Right lobe of liver (tissue), 6 donors: ENCODE measurements around the gene ZNF580. TPM values are rescaled to one million over a fixed set of nuclear protein-coding genes. Genes with fewer than 3 reads are reported as not detected.

Experiments
- ATAC-seq, 4 donors: fragments of 200-7000 bp; cut with Tn5 transposase; one replicate each; pipeline ENCODE4 v1.9.1; 2020; ENCODE audit warnings: mild to moderate bottlenecking in 4 of 4, moderate library complexity in 4 of 4
- DNase-seq, 3 donors: peaks; one replicate each; pipeline ENCODE4 v3.0.0-alpha.2; 2020
- H3K27ac ChIP-seq, 3 donors: fragments of 200-600 bp; one replicate each; pipeline ENCODE4 v1.8.0; 2022
- H3K27me3 ChIP-seq, 2 donors: fragments of 200-600 bp; one replicate each; pipeline ENCODE4 v1.8.0; 2022
- H3K36me3 ChIP-seq, 4 donors: fragments of 200-600 bp; sonication (generic) in 1 of 4; one replicate each; pipeline versions ENCODE4 v1.5.1 to v1.8.0; 2017 to 2022; ENCODE audit warnings: control low read depth in 1 of 4
- H3K4me1 ChIP-seq, 4 donors: fragments of 200-600 bp; sonication (generic) in 1 of 4; one replicate each; pipeline versions ENCODE4 v1.5.1 to v1.8.0; 2017 to 2022; ENCODE audit warnings: control low read depth in 1 of 4
- H3K4me3 ChIP-seq, 3 donors: fragments of 200-600 bp; one replicate each; pipeline ENCODE4 v1.8.0; 2022
- H3K9me3 ChIP-seq, 4 donors: fragments of 200-600 bp; sonication (generic) in 1 of 4; one replicate each; pipeline versions ENCODE4 v1.5.1 to v1.8.0; 2017 to 2022; ENCODE audit warnings: control low read depth in 1 of 4
- POLR2A ChIP-seq: fragments of 450-650 bp; IDR thresholded peaks from one replicate; pipeline ENCODE4 v1.6.1; 2017; ENCODE audit warnings: antibody characterized with exemption, mild to moderate bottlenecking
- WGBS: methylation state at CpG from one replicate; pipeline ENCODE4 v1.1.6; 2018; ENCODE audit warnings: low coverage, low lambda C conversion rate; ENCODE audit not compliant: insufficient coverage; ENCODE audit errors: missing lambda C conversion rate; 5-methylcytosine and 5-hydroxymethylcytosine counted together
- intact Hi-C, 2 donors: fragments of 100-400 bp; cut with DNase I; formaldehyde crosslinking; loops; one replicate each; pipeline versions ENCODE4 v1.11.2 to v1.14.1; 2022
- total RNA-seq, 6 experiments: library from RNA; depleted of rRNA in 2 of 6; stranded (reverse); fragments of >200 nt in 2 of 6; fragmentation: NEBNext Ultra II Directional in 3 of 6; extraction: Animal tissue kit (Norgen Biotek cat#: 25700) in 3 of 6; gene quantifications; one replicate each; pipeline versions ENCODE4 v1.1.0 to v1.2.4, GENCODE V29; 2016 to 2023
- TF ChIP-seq, protein P1 (sequence below), 4 donors: fragments of 200-600 bp in 3 of 4; fragments of 450-650 bp in 1 of 4; IDR thresholded peaks; one replicate each; pipeline versions ENCODE4 v1.5.1 to v1.8.0; 2016 to 2022; ENCODE audit warnings: antibody characterized with exemption in 4 of 4, mild to moderate bottlenecking in 2 of 4
- donor health status: DM: no; HTN: yes; CAD: no.
- donor health status: DM: no; HTN: no; CAD: no.
- donor health status: DM: no; HTN: no; CAD: no.
- donor health status: DM: no; HTN: yes; CAD: no.
- donor health status: DM: no; HTN: yes; CAD: no.

The ZNF580 gene
- total RNA-seq, 6 experiments from 2014 or later: 5.4 to 11.6 (median 6.5) TPM

DNA sequence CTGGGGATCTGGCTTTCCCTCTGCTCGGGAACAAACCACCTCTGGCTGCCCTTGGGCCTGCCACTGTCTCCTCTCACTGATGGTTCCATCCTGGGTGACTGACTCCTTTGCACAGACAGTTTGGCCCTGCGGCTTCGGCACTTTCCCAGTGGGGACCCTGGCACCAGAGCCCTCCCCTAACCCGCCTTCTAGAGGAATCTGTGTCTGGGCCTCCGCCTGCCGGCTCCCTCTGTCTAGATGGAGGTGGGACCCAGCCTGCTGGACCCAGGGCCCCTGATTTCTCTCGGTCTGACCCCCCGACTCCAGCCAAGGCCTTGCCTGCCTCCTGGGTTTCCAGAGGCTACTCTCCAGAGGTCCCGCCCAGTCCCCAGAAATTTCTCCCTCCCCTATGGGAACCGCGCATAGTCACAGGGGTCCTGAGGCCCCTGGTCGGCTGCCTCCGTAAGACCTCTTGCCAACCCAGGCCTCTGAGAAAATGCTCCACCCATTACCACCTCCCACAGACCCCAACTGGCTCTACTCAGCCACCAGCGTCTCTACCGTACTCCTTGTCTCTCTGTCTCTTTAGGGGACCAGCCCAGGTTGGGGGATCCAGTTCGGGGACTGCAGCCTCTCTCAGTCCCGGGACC lies 9.9 kb downstream of the ZNF580 start:
- TF ChIP-seq, protein P1, sequence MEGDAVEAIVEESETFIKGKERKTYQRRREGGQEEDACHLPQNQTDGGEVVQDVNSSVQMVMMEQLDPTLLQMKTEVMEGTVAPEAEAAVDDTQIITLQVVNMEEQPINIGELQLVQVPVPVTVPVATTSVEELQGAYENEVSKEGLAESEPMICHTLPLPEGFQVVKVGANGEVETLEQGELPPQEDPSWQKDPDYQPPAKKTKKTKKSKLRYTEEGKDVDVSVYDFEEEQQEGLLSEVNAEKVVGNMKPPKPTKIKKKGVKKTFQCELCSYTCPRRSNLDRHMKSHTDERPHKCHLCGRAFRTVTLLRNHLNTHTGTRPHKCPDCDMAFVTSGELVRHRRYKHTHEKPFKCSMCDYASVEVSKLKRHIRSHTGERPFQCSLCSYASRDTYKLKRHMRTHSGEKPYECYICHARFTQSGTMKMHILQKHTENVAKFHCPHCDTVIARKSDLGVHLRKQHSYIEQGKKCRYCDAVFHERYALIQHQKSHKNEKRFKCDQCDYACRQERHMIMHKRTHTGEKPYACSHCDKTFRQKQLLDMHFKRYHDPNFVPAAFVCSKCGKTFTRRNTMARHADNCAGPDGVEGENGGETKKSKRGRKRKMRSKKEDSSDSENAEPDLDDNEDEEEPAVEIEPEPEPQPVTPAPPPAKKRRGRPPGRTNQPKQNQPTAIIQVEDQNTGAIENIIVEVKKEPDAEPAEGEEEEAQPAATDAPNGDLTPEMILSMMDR (IDR thresholded peaks at IDR 0.05): no peak
- TF ChIP-seq POLR2A: no peak
- Histone ChIP-seq H3K4me1 (peaks cover 0 to 13% (median 3%) of the 10 kb centered on the region in 4 donors), H3K9me3 (no peaks in the 10 kb centered on the region), H3K4me3 (no peak overlapping the region), H3K36me3 (no peaks in the 10 kb centered on the region), H3K27me3 (no peaks in the 10 kb centered on the region), H3K27ac (no peak overlapping the region)
- ATAC-seq (no peak), DNase-seq (peak in 1 of 3 donors; percentile 20)
- intact Hi-C loops: no loop called here
- 89% methylated on average over 6 of the region's 17 CpGs for WGBS

DNA sequence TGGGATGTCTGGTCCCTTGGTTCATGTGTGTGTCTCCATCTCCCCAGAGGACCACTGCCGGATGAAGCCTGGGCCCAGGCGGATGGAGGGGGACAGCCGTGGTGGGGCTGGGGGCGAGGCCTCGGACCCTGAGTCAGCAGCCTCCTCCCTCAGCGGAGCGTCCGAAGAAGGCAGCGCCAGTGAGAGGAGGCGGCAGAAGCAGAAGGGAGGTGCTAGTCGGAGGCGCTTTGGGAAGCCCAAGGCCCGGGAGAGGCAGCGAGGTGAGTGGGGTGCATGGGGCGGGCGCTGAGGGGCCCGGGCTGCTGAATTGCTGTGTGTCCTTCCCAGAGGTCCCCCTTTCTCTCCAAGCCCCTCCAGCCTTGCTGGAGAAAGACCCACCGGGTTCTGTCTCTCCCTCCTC lies 10.4 kb downstream of the ZNF580 start:
- Histone ChIP-seq H3K27ac (no peak overlapping the region), H3K36me3 (no peaks in the 10 kb centered on the region), H3K27me3 (no peaks in the 10 kb centered on the region), H3K4me3 (no peak overlapping the region), H3K4me1 (peaks cover 0 to 18% (median 5%) of the 10 kb centered on the region in 4 donors), H3K9me3 (no peaks in the 10 kb centered on the region)
- ATAC-seq (no peak), DNase-seq (peak in 1 of 3 donors; percentile 22)
- WGBS: 82% methylated on average over 12 of the region's 18 CpGs
- no peak for TF ChIP-seq POLR2A
- TF ChIP-seq, protein P1 (IDR thresholded peaks at IDR 0.05): no peak
- intact Hi-C loops: no loop called here

- Histone ChIP-seq H3K4me1 (peaks cover 0 to 26% (median 10%) of the 10 kb centered on the region in 4 donors), H3K9me3 (no peaks in the 10 kb centered on the region), H3K27me3 (no peaks in the 10 kb centered on the region), H3K36me3 (no peaks in the 10 kb centered on the region), H3K27ac (no peak overlapping the region), H3K4me3 (no peak overlapping the region)
- 77% methylated on average over 25 of the region's 71 CpGs for WGBS
- peak in 2 of 3 donors; percentile 57 to 58 for DNase-seq
- TF ChIP-seq, protein P1 (IDR thresholded peaks at IDR 0.05): no peak
- no peak for TF ChIP-seq POLR2A
- intact Hi-C loops: no loop called here
- no peak for ATAC-seq
Observed at GRCh38 chr19:55652311-55653128, 11.7 kb downstream of the ZNF580 start.

DNA sequence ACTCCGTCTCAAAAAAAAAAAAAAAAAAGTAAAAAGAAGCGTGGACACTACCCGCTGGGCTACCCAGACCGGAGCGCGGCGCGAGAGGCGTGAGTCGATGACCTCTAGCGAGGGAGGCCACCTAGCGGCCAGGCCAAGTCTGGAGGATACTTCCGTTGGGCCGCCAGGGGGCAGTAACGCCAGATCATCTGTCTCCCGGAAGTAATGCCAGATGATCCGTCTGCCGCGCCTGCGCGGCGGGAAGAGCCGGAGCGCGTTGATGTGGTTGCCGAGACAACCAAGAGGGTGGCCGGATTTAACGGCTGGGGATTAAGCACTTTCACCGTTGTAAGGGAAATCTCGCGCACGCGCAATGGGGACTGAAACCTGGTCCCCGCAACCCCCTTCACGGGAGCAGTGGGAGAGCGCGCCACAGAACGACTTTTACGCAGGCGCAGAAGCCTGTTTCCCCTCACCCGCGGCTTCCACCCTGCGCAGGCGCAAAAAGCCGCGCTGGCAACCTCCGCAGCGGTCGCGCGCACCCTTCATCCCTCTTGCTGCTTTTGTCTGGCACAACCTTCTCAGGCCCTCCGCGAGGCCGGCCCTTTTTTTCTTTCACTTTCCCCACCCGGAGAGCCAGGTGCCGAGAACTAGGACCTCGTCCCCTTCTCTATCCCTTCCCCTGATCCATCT lies 13.0 kb downstream of the ZNF580 start:
- Histone ChIP-seq H3K9me3 (no peaks in the 10 kb centered on the region), H3K4me3 (peak overlapping the region; percentile 83 to 99 (median 88)), H3K27me3 (no peaks in the 10 kb centered on the region), H3K27ac (peak overlapping the region; percentile 93 to 96 (median 96)), H3K4me1 (peaks cover 0 to 33% (median 12%) of the 10 kb centered on the region in 4 donors), H3K36me3 (no peaks in the 10 kb centered on the region)
- 0% methylated on average over 18 of the region's 57 CpGs for WGBS
- TF ChIP-seq, protein P1 (IDR thresholded peaks at IDR 0.05): peak; percentile 98 to 100 (median 99)
- peak; percentile 84 for TF ChIP-seq POLR2A
- DNase-seq (peak; percentile 98), ATAC-seq (peak; percentile 69 to 78 (median 74))
- intact Hi-C loops: no loop called here
